NCI-H748 treated with DMSO at 0.1 percent for 48 hours (cell line): ENCODE measurements around the gene EPC1.
"Not testable (repeated sequence)": the region's sequence is repeated elsewhere in the genome, so short reads cannot be mapped to it uniquely, and the experiment has no call there.

Experiments used
- DNase-seq: peaks from one replicate; lab custom pipeline; 2025; lab: John Stamatoyannopoulos, UW

Gene EPC1, protein sequence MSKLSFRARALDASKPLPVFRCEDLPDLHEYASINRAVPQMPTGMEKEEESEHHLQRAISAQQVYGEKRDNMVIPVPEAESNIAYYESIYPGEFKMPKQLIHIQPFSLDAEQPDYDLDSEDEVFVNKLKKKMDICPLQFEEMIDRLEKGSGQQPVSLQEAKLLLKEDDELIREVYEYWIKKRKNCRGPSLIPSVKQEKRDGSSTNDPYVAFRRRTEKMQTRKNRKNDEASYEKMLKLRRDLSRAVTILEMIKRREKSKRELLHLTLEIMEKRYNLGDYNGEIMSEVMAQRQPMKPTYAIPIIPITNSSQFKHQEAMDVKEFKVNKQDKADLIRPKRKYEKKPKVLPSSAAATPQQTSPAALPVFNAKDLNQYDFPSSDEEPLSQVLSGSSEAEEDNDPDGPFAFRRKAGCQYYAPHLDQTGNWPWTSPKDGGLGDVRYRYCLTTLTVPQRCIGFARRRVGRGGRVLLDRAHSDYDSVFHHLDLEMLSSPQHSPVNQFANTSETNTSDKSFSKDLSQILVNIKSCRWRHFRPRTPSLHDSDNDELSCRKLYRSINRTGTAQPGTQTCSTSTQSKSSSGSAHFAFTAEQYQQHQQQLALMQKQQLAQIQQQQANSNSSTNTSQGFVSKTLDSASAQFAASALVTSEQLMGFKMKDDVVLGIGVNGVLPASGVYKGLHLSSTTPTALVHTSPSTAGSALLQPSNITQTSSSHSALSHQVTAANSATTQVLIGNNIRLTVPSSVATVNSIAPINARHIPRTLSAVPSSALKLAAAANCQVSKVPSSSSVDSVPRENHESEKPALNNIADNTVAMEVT

DNA sequence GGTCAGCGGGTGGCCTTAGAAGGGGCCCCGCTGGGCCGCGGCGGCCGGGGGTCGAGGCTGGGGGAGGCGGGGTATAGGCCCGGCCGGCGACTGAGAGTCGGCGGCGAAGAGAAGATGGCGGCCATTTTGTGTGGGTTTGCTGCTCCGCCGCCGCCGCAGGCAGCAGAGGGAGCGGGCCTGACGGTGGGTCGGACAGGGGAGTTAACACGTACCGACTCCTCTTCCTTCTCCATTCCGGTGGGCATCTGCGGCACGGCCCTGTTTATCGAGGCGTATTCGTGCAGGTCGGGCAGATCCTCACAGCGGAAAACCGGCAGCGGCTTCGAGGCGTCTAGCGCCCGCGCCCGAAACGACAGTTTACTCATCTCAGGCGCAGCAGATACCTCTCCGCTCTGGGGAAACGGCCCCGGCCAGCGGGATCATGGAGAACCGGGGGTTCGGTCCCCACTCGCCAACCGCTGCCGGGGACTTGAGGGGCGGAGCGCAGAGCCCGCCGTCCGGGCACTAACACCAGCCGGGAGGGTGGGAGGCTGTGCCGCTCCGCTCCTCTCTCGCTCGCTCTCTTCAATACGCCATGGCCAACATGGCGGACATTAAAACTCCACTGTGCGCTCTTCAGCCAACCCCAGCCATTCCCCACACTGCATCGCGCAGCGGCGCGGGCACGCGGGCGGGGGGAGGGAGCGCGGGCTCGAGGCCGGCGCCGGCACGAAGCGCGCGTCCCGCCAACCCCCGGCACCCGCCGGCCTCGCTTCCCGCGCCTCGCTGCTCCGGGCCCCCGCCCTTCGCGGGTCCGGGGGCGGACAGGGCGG, at the start of gene EPC1:
Gene EPC1 (minus strand): TSS at position 608 of the 812 bp plus-strand sequence. CDS start 243 bp downstream, at position 365.
- peak; percentile 69 for DNase-seq

DNA sequence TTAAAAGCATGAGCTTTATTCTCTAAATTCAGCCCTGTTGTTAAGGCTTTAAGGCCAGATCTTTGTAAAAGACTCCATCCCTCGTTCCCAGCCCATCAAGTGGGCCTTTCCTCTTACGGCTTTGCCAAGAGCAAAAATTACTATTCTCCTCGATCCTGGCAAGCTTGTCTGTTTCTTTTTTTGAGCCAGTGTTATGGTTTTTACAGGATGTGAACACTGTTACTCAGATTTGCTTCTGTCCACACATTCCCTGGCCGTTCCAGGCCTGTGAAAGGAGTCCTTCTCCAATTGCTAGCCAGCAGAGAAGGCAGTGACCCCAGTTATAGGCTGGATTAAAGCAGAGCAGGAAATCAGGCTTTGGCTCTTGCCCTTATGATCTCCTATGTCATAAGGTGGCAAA, 47.0 kb upstream of the EPC1 start:
- DNase-seq: no peak

DNA sequence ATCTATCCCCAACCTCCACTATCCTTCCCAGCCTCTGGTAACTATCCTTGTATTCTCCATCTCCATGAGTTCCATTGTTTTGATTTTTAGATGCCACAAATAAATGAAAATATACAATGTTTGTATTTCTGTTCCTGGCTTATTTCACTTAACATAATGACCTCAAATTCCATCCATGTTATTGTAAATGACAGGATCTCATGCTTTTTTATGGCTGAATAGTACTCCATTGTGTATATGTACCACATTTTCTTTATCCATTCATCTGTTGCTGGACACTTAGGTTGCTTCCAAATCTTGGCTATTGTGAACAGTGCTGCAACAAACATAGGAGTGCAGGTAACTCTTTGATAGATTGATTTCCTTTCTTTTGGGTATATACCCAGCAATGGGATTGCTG, 45.3 kb upstream of the EPC1 start:
- DNase-seq: not testable (repeated sequence)

DNA sequence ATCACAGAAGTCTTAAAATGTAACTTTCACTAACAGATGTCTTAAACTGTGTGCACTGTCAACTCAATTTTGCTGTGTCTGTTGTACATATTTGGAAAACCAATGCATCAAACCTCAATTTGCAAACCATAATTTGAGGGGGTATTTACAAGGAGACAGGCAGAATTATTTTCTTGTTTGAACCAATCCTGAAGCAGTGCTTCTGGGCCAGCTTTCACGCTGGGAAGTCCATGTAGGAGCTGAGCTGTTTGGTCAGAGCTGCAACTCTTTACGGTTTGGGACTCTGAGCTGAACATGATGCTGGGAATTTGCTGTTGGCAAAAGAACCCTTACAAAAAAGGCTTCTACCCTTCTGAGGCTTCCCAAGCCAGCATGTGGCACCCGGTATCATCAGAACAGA, 43.2 kb upstream of the EPC1 start:
- DNase-seq: no peak

DNA sequence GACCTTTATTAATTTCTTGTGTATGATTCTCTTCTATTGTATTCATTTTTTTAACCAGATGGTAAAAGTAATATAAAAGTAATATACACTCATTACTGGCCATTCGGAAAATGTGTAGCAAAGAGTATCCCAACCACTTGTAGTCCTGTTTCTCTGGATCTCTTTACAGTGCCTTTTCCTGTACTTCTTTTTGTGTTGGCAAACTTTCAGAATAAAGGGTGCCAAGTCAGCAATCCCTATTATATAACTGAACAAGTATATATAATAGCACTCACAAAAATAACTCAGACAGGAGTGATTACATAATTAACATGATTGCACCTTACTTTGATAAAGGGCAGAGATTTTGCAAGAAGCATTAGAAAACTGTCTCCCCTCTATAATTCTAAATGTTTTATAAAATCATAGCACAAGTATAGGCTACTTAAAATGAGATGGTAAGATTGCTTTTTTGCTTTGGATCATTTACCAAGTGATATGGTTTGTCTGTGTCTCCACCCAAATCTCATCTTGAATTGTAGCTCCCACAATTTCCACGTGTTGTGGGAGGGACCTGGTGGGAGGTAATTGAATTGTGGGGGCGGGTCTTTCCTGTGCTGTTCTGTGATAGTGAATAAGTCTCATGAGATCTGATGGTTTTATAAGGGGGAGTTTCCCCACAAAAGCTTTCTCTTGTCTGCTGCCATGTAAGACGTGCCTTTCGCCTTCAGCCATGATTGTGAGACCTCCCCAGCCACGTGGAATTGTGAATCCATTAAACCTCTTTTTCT, 41.5 kb upstream of the EPC1 start:
- DNase-seq: no peak

DNA sequence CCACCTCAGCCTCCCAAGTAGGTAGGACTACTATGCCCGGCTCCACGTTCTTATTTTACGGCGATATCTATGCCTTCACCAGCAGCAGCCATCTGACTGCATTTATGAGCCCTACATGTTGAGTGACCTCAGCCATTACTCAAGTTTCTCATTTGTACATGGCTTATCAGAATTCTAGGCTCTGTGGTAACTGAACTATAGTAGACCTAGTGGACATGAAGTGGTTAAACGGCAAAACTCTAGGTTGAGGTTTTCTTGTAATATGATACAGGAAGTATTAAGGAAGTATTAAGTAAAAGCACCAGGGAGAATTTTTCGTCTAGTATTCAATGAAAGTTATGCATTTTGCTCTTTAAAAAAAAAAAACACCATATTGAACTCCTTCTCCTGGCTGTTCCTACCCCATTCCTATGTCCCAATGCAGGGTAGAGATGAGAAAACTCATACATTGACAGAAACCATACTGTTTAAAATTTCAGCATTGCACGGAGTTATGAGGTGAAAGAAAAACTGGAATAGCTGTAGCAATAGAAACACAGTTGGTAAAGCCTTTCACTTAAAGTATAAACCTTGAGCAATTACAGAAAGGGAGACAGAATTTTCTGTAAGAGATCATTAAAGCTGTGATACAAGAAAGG, 39.8 kb upstream of the EPC1 start:
- no peak for DNase-seq

DNA sequence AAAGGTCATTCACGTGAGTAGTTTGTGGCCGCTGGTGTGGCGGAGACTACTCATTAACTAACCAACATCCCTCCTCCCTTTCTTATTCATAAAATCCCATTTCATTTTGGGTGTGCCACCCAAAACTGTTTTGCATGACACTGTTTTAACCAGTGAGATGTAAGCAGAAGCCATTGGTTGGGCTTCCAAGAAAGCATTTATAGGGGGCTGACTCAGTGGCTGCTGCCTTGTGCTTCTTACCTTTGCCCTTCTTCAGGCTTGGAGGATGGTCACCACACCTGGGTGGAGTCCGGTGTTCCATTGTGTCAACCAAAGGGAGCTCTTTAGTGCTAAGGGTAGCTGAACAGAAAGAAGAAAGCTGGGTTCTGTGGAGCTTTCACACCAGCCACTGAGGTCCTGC, 37.2 kb upstream of the EPC1 start:
- no peak for DNase-seq

DNA sequence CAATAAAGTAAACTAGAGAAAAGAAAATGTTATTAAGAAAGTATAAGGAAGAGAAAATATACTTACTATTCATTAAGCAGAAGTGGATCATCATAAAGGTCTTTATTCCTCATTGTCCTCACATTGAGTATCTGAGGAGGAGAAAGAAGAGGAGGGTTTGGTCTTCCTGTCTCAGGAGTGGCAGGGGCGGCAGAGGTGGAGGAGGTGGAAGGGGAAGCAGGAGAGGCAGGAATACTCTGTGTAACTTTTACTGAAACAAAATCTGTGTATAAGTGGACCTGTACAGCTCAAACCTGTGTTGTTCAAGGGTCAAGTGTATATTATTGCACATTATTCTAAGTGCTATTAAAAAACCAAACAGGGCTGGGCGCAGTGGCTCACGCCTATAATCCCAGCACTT, 34.2 kb upstream of the EPC1 start:
- no peak for DNase-seq

DNA sequence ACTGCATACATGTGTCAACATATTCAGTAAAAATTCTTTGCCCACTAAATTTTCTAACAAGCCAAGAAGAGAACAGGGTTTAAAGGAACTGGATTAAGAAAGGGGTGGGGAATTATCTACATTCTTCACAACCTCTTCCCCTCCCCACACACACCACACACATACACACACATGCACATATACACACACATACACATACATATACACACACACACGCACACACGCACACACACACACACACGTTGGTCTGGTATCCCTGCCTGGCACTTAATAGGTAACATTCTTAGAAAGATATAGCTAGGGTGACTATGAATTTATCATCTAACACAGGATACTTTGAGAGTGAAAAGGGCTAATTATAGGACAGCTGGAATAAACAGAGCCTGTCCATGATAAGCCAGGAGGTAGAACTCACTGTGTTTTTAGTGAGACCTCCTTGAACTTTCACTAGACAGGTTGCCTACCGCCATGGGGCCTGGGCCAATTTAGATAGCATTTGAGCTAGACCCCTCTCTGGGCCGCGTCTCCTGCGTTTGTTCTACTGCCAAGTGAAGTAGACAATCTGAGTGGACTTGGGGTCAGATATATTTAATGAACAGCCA, 33.1 kb upstream of the EPC1 start:
- no peak for DNase-seq

DNA sequence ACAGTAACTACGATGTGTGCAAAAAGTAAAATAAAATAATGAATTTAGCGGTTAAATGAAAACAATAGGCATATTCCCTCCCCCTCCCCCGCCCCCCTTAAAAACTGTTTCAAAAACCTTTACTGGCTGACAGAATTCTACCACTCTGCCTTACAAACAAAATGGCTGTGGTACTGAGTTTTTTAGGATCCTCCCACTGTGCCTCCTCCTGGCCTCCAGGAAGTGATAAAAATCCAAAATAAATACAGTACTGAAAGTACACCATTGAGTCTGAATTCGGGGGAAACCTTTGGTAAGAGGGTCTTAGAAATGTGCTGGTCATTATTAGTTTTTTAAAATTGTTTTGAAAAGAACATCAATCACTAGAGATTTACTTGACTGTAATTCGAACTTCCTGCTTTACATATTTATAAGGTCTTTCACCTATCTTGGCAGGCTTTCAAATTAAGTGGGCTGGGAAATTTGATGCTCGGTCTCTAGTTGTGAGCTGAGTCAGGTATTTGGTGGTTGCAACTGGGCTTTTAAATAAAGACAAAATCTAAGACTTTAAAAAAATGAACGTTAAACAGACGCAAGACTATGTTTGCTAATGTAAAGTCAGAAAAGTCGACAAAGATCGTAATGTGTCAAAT, 32.5 kb upstream of the EPC1 start:
- peak; percentile 87 for DNase-seq

DNA sequence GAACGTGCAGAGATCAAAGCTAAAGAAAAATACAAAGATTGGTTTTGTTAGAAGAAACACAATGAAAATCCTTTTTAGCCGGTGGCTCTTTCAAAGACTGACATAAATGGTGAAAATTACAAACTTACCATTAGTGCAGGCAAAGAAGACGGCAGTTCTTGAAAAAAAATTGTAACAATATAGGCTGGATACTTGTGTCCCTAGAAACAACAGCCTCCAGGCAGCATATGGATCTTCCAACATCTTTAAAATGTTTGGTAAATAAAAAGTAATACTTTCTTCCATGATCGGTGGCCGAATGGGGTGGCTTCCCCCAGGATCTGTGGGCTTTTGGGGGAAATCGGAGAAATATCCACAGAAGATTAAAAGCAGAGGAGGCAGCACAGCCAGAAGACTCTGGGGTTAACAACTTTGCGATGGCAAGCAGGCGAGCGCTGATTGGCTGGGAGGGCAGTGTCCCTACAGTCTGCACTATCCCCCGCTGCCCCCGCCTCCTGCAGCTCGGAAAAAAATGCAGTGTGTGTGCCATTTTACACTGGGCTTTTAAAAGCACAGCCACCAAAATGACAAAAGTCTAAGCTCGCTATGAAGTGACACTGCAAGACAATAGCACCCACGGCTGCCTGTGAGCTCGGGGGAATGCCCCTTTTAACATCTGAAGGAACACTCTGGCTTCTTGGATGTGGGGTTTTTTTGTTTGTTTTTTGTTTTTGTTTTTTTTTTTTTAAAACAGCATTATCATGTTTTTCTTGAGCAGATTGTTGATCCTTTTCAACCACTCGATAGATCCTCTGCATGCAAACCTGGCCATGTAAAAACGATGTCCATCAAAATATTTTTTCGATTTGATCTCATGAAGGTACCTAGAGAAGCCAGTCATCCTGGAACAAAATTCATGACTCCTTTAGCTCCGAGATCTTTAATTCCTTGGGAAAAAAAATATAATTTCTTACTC, 31.7 kb upstream of the EPC1 start:
- DNase-seq: peak; percentile 72

DNA sequence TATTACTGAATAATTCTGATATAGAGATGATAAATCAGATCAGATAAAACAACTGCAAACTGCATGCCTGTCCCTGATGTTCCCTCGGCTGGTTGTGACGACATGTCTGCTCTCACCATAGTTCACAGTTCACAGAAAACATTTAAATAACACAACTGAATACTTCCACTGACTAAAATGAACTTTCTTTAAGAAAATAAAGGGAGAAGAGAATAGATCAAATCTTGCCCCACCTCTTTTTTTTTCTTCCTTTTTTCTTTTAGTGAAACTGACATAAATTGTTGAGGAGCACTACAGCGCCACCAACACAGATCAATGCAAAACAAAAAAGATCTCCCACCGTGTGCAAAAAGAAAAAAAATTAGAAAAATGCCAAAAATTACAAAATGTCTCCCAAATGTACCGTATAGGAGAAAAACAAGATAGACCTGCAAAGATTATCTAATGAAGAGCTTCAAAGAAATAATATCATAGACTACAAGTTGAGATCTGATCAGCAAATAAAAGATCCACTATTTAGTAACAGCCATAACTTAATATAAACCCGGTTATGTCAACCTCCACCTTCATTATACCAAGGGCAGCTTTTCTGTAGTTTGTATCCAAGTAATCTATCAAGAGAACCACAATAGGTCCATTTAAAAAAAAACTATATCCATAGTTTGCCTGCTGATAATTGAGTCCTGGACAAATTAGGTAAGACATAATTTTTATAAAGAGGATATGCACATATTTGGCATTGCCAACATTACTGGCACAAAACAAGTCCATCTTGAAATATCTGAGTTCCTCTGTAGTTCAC, 30.7 kb upstream of the EPC1 start:
- peak; percentile 18 for DNase-seq

DNA sequence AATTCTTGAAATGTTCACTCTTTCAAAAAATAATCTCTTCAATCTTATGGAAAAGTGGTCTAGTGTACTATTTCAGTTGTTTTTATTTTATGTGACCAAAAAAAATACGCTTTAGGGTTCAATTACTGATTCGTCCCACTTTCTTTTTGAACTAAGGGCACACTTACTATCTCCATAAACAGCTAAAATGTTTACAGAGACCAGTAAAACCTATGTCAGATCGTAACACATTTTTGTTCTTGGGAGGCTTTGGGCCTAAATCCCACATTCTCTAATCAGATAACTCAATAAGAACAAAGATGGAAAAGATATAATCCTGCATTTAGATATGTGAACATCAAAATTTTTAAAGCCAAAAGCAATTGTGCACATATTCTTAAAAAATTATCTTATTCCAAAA, 29.8 kb upstream of the EPC1 start:
- no peak for DNase-seq

DNA sequence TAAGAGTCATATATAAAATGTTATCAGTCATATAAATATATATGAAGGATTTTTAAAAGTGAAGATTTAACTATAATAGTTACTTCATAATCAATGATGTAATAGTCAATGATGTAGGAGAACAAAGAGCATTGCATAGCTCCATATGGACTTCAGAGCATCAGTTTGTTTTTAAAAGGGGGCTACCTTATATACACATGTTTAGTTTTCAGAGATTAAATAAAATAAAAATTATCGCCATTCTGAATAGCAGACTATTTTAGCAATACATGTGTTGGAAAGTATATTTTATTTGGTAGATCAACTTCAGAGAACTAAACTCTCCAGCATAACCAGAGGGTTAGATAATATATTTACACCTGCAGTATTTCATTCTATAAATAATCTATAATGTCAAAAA, 29.1 kb upstream of the EPC1 start:
- DNase-seq: no peak

DNA sequence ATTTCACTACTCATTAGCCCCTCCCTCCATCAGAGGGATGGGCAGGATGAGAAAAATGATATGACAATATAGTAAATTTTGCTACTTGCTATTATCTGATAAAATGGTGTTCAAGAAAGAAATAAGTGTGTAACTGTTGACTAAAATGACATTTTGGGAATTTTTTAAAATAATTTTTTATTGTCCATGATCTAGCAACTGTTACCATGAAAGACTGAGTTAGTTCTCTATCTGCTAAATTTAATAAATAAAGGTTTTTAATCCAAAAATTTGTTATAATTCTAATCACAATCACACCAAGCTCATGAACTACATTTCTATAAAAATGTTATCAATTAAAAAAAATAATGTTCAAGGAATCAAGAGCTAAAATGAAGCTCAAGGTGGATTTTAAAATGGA, 28.7 kb upstream of the EPC1 start:
- no peak for DNase-seq

DNA sequence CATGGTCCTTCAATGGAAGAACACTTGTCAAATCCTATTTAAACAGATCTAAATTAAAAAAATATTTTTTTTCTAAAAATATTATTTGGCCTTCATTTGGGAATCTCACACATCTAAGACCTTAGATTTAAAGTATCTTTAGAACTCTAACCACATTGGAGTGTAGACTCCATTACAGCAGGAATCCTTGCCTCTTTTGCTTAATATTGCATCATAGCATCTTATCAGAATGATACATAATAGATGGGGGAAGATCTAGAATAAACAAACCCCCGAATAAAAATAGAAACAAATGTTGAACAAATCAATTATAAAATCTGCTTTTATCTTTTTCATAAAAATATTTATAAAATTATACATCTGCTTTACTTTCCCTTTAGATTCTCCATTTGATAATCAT, 27.6 kb upstream of the EPC1 start:
- no peak for DNase-seq

DNA sequence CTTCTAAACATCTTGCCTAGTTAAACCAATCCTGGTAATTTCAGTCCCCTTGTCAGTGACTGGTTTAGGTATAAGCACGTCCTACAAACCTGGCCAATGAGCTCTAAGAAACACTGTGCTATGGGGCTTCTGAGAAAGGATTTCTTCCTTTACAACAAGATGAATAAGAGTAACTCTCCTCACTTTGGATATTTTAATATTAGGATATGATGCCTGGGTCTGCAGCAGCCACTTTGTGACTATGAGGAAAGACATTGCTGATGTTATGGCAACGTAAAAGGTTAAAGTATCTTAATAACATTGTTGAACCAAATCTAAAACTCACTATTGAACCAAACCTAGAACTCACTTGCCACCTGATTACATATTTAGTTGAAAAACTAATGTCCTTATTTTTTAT, 26.5 kb upstream of the EPC1 start:
- no peak for DNase-seq

DNA sequence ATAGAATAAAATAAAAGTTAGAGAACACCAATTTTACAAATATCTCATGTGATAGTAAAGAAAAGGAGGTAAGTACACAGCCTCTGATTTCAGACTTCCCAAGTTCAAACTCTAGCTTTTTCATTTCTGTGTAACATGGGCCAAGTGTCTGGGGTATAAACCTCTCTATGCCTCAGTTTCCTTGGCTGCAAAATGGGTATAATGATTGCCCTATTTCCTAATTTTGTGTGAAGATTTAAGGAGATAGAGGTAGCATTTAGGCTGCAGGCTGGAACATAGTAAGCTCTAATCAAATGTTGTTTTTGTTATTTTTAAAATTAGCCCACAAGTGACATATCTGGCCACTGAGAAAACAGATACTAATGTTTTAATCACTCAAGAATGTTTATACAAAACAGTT, 26.1 kb upstream of the EPC1 start:
- DNase-seq: no peak
